Measurements from ENCODE around the gene FGD2. TPM values are rescaled to one million over a fixed set of nuclear protein-coding genes. Genes with fewer than 3 reads are reported as not detected.

FGD2 gene
- polyA plus RNA-seq, 1 donor from 2014 or later = not detected

- TF ChIP-seq TAF1 (IDR thresholded peaks at IDR 0.05; ENCODE audit: low read depth) (no peak), EZH2 (IDR thresholded peaks at IDR 0.05; ENCODE audit: borderline replicate concordance, insufficient read depth, low read length, poor library complexity, severe bottlenecking) (no peak), SMC3 (conservative IDR thresholded peaks at IDR 0.05; ENCODE audit: poor library complexity) (no peak), EP300 (conservative IDR thresholded peaks at IDR 0.05; ENCODE audit: poor library complexity, severe bottlenecking) (no peak), POLR2AphosphoS5 (IDR thresholded peaks at IDR 0.05) (no peak), MXI1 (conservative IDR thresholded peaks at IDR 0.05; ENCODE audit: poor library complexity, severe bottlenecking) (no peak)
- TF ChIP-seq, protein P1, sequence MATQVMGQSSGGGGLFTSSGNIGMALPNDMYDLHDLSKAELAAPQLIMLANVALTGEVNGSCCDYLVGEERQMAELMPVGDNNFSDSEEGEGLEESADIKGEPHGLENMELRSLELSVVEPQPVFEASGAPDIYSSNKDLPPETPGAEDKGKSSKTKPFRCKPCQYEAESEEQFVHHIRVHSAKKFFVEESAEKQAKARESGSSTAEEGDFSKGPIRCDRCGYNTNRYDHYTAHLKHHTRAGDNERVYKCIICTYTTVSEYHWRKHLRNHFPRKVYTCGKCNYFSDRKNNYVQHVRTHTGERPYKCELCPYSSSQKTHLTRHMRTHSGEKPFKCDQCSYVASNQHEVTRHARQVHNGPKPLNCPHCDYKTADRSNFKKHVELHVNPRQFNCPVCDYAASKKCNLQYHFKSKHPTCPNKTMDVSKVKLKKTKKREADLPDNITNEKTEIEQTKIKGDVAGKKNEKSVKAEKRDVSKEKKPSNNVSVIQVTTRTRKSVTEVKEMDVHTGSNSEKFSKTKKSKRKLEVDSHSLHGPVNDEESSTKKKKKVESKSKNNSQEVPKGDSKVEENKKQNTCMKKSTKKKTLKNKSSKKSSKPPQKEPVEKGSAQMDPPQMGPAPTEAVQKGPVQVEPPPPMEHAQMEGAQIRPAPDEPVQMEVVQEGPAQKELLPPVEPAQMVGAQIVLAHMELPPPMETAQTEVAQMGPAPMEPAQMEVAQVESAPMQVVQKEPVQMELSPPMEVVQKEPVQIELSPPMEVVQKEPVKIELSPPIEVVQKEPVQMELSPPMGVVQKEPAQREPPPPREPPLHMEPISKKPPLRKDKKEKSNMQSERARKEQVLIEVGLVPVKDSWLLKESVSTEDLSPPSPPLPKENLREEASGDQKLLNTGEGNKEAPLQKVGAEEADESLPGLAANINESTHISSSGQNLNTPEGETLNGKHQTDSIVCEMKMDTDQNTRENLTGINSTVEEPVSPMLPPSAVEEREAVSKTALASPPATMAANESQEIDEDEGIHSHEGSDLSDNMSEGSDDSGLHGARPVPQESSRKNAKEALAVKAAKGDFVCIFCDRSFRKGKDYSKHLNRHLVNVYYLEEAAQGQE (IDR thresholded peaks at IDR 0.05; ENCODE audit: borderline replicate concordance) = no peak
- H2AFZ ChIP-seq (ENCODE audit: low read depth, low read length) = no peak overlapping the region
- H3K4me3 ChIP-seq (ENCODE audit: low read length) = no peak overlapping the region
- no peaks in the 10 kb centered on the region for H3K27me3 ChIP-seq (ENCODE audit: insufficient read depth, low read depth, low read length)
- no peak overlapping the region for H3K27ac ChIP-seq (ENCODE audit: low read length)
- no peaks in the 10 kb centered on the region for H3K9me3 ChIP-seq (ENCODE audit: low read length)
- H3K4me2 ChIP-seq (ENCODE audit: low read length) = no peak overlapping the region
- H3F3A ChIP-seq (ENCODE audit: insufficient read depth, low read length, poor library complexity, severe bottlenecking) = no peaks in the 10 kb centered on the region
- H3K36me3 ChIP-seq (ENCODE audit: insufficient read depth, low read length) = no peaks in the 10 kb centered on the region
- no peak overlapping the region for H3K9ac ChIP-seq (ENCODE audit: low read length)
- no peaks in the 10 kb centered on the region for H3K79me2 ChIP-seq (replicated peaks; ENCODE audit: insufficient read depth, low read length)
- H4K20me1 ChIP-seq (ENCODE audit: insufficient read depth) = no peaks in the 10 kb centered on the region
- H3K9me2 ChIP-seq (ENCODE audit: insufficient read depth, low read length) = no peaks in the 10 kb centered on the region
Measured at GRCh38 chr6:37077191-37077904, 71.9 kb downstream of the FGD2 start.

DNA sequence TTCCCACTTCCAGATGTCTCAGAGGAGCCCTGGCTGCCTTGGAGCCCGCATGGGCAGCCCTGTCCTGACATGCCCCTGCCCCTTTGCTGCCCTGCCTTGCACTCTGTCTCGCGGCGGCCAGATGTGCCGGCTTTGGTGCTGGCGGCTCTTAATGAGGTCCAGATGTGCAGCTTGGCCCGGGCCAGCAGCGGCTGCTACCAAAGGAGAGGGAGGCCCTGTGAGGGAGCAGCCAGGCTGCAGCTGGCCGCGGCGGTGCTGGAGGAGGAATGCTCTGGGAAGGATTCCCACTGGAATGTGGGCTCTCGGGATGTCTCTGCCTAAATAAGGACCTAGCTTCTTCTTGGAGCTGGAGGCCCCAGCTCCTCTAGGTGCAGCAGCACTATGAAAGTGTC, 72.4 kb downstream of the FGD2 start:
- no peaks in the 10 kb centered on the region for H3K36me3 ChIP-seq (ENCODE audit: insufficient read depth, low read length)
- no peak overlapping the region for H3K4me2 ChIP-seq (ENCODE audit: low read length)
- no peaks in the 10 kb centered on the region for H3K79me2 ChIP-seq (replicated peaks; ENCODE audit: insufficient read depth, low read length)
- no peak overlapping the region for H3K27ac ChIP-seq (ENCODE audit: low read length)
- no peak overlapping the region for H3K4me3 ChIP-seq (ENCODE audit: low read length)
- H2AFZ ChIP-seq (ENCODE audit: low read depth, low read length) = no peak overlapping the region
- H3K9me3 ChIP-seq (ENCODE audit: low read length) = no peaks in the 10 kb centered on the region
- H3K9me2 ChIP-seq (ENCODE audit: insufficient read depth, low read length) = no peaks in the 10 kb centered on the region
- no peaks in the 10 kb centered on the region for H3K27me3 ChIP-seq (ENCODE audit: insufficient read depth, low read depth, low read length)
- H3F3A ChIP-seq (ENCODE audit: insufficient read depth, low read length, poor library complexity, severe bottlenecking) = no peaks in the 10 kb centered on the region
- H3K9ac ChIP-seq (ENCODE audit: low read length) = no peak overlapping the region
- TF ChIP-seq EZH2 (IDR thresholded peaks at IDR 0.05; ENCODE audit: borderline replicate concordance, insufficient read depth, low read length, poor library complexity, severe bottlenecking) (no peak), RAD21 (conservative IDR thresholded peaks at IDR 0.05) (no peak), EP300 (conservative IDR thresholded peaks at IDR 0.05; ENCODE audit: poor library complexity, severe bottlenecking) (no peak), CTCF (IDR thresholded peaks at IDR 0.05; ENCODE audit: poor library complexity, severe bottlenecking) (no peak), POLR2AphosphoS5 (IDR thresholded peaks at IDR 0.05) (no peak), MXI1 (conservative IDR thresholded peaks at IDR 0.05; ENCODE audit: poor library complexity, severe bottlenecking) (no peak), SMC3 (conservative IDR thresholded peaks at IDR 0.05; ENCODE audit: poor library complexity) (no peak), TAF1 (IDR thresholded peaks at IDR 0.05; ENCODE audit: low read depth) (no peak)
- TF ChIP-seq, protein P1 (IDR thresholded peaks at IDR 0.05; ENCODE audit: borderline replicate concordance) = no peak
- H4K20me1 ChIP-seq (ENCODE audit: insufficient read depth) = no peaks in the 10 kb centered on the region

Measured in neural cell (in vitro differentiated cells).